ENCODE data around the gene FAM78A.
"Not testable (repeated sequence)": the region's sequence is repeated elsewhere in the genome, so short reads cannot be mapped to it uniquely, and the experiment has no call there.

Gene FAM78A

GRCh38 chr9:131266266-131267229 is 9.8 kb downstream of the FAM78A start:
- no peak for DNase-seq

- no peak for DNase-seq
These were observed 12.1 kb downstream of the FAM78A start for GRCh38 chr9:131264231-131264630.

GRCh38 chr9:131263701-131264100 is 12.6 kb downstream of the FAM78A start:
- DNase-seq = no peak

- not testable (repeated sequence) for DNase-seq
These were observed 13.3 kb downstream of the FAM78A start for GRCh38 chr9:131263033-131263343.

- no peak for DNase-seq
These were observed 13.8 kb downstream of the FAM78A start for GRCh38 chr9:131262327-131263032.

- DNase-seq = no peak
These were observed 15.4 kb downstream of the FAM78A start for GRCh38 chr9:131260751-131261452.

GRCh38 chr9:131259916-131260597 is 16.3 kb downstream of the FAM78A start:
- peak; percentile 0 for DNase-seq

- DNase-seq = peak; percentile 0
These were observed 16.8 kb downstream of the FAM78A start for GRCh38 chr9:131259432-131259898.

- peak; percentile 0 for DNase-seq
These were observed 17.4 kb downstream of the FAM78A start for GRCh38 chr9:131258698-131259431.

GRCh38 chr9:131258186-131258585 is 18.1 kb downstream of the FAM78A start:
- DNase-seq = no peak

- no peak for DNase-seq
These were observed 18.9 kb downstream of the FAM78A start for GRCh38 chr9:131257266-131258025.

GRCh38 chr9:131255676-131256197 is 20.6 kb downstream of the FAM78A start:
- peak; percentile 1 for DNase-seq

- DNase-seq = no peak
These were observed 21.7 kb downstream of the FAM78A start for GRCh38 chr9:131254626-131255025.

- no peak for DNase-seq
These were observed 22.3 kb downstream of the FAM78A start for GRCh38 chr9:131253891-131254491.

GRCh38 chr9:131252120-131252519 is 24.2 kb downstream of the FAM78A start:
- DNase-seq = no peak

- no peak for DNase-seq
These were observed 29.7 kb downstream of the FAM78A start for GRCh38 chr9:131246618-131247017.

- not testable (repeated sequence) for DNase-seq
These were observed 32.0 kb downstream of the FAM78A start for GRCh38 chr9:131244331-131244730.

GRCh38 chr9:131240047-131240921 is 36.0 kb downstream of the FAM78A start:
- DNase-seq = peak; percentile 19
